ENCODE data around the gene FIBP. TPM values are rescaled to one million over a fixed set of nuclear protein-coding genes. Genes with fewer than 3 reads are reported as not detected.

The FIBP gene
- total and polyA plus RNA-seq, 4 donors, result 47.1 to 77.2 (median 62.2) TPM

GRCh38 chr11:65884716-65885092, 3.6 kb downstream of the FIBP start:
- TF ChIP-seq, protein P1, sequence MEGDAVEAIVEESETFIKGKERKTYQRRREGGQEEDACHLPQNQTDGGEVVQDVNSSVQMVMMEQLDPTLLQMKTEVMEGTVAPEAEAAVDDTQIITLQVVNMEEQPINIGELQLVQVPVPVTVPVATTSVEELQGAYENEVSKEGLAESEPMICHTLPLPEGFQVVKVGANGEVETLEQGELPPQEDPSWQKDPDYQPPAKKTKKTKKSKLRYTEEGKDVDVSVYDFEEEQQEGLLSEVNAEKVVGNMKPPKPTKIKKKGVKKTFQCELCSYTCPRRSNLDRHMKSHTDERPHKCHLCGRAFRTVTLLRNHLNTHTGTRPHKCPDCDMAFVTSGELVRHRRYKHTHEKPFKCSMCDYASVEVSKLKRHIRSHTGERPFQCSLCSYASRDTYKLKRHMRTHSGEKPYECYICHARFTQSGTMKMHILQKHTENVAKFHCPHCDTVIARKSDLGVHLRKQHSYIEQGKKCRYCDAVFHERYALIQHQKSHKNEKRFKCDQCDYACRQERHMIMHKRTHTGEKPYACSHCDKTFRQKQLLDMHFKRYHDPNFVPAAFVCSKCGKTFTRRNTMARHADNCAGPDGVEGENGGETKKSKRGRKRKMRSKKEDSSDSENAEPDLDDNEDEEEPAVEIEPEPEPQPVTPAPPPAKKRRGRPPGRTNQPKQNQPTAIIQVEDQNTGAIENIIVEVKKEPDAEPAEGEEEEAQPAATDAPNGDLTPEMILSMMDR (IDR thresholded peaks at IDR 0.05; ENCODE audit: control extremely low read depth, extremely low read depth), result peak; percentile 100
- Histone ChIP-seq H3K27ac (ENCODE audit: low read depth in 1 of 2, low read length in 1 of 2) (peak overlapping the region in 1 of 2 donors; percentile 26), H3K9ac (ENCODE audit: insufficient read depth in 1 of 2, low read length in 2 of 2) (no peak overlapping the region), H3K36me3 (ENCODE audit: control insufficient read depth in 4 of 4, insufficient read depth in 4 of 4, low read length in 4 of 4) (peaks cover 7 to 30% (median 24%) of the 10 kb centered on the region in 4 donors), H3K9me3 (ENCODE audit: control insufficient read depth in 4 of 4, insufficient read depth in 3 of 4, low read length in 3 of 4) (no peaks in the 10 kb centered on the region), H3K4me1 (ENCODE audit: control insufficient read depth in 5 of 5, insufficient read depth in 5 of 5, low read length in 5 of 5) (peaks cover 1 to 27% (median 9%) of the 10 kb centered on the region in 5 donors), H3K27me3 (ENCODE audit: control insufficient read depth in 3 of 3, insufficient read depth in 3 of 3, low read length in 2 of 3) (no peaks in the 10 kb centered on the region), H3K4me3 (no peak overlapping the region)
- no peak for ATAC-seq (ENCODE audit: insufficient read depth, low FRiP score)
- WGBS, 2 donors, result 23 to 26% methylated on average over 9 of the region's 9 CpGs
- DNase-seq, result peak; percentile 62 to 75 (median 73)

DNA sequence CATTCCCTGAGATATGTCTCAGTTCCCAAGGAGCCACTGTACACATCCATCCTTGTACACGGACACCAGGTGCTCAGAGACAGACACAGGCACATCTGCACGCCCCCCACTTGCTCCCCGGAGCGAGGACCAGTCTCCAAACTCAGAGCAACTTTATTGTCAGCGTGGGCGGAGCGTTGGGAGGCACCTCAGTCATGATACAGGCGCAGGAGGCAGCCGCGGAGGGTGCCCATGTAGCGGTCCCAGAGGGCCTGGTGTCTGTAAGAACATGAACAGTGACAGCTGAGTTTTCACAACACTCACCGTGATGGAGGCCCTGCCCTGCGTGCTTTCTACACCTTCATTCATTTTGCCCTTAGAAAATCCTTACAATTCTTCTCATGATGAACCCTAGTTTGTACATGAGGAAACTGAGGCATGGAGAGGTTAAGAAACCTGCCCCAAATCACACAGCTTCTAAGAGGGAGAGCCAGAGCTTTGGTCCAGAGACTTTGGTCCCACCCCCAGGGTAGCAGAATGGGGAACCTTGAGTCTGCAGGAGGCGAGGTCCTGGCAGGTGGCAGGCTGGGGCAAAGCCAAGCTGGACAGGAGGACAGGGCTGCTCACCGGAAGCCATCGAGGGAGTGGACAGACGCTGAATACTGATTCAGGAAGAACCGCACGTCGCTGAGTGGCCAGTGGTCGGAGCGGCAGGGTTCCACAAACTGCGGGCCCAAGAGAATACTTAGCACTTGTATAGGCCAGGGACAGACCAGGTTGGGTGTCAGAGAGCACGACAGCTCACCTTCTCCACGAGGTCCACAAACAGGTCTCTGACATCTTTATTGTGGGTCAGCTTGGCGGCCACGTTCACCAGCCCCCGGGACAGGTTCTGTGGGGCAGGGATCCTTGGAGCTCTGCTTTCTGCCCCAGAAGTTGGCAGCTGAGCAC, 4.2 kb downstream of the FIBP start:
- no peak overlapping the region for H3K27ac ChIP-seq (ENCODE audit: low read depth in 1 of 2, low read length in 1 of 2)
- no peaks in the 10 kb centered on the region for H3K9me3 ChIP-seq (ENCODE audit: control insufficient read depth in 4 of 4, insufficient read depth in 3 of 4, low read length in 3 of 4)
- H3K4me3 ChIP-seq, result no peak overlapping the region
- TF ChIP-seq, protein P1 (IDR thresholded peaks at IDR 0.05; ENCODE audit: control extremely low read depth, extremely low read depth), result no peak
- H3K4me1 ChIP-seq (ENCODE audit: control insufficient read depth in 5 of 5, insufficient read depth in 5 of 5, low read length in 5 of 5), result peaks cover 0 to 21% (median 8%) of the 10 kb centered on the region in 5 donors
- ATAC-seq (ENCODE audit: insufficient read depth, low FRiP score) (no peak), DNase-seq (no peak)
- 83 to 84% methylated on average over 28 of the region's 28 CpGs for WGBS, 2 donors
- H3K9ac ChIP-seq (ENCODE audit: insufficient read depth in 1 of 2, low read length in 2 of 2), result no peak overlapping the region
- H3K27me3 ChIP-seq (ENCODE audit: control insufficient read depth in 3 of 3, insufficient read depth in 3 of 3, low read length in 2 of 3), result no peaks in the 10 kb centered on the region
- H3K36me3 ChIP-seq (ENCODE audit: control insufficient read depth in 4 of 4, insufficient read depth in 4 of 4, low read length in 4 of 4), result peaks cover 7 to 30% (median 24%) of the 10 kb centered on the region in 4 donors

DNA sequence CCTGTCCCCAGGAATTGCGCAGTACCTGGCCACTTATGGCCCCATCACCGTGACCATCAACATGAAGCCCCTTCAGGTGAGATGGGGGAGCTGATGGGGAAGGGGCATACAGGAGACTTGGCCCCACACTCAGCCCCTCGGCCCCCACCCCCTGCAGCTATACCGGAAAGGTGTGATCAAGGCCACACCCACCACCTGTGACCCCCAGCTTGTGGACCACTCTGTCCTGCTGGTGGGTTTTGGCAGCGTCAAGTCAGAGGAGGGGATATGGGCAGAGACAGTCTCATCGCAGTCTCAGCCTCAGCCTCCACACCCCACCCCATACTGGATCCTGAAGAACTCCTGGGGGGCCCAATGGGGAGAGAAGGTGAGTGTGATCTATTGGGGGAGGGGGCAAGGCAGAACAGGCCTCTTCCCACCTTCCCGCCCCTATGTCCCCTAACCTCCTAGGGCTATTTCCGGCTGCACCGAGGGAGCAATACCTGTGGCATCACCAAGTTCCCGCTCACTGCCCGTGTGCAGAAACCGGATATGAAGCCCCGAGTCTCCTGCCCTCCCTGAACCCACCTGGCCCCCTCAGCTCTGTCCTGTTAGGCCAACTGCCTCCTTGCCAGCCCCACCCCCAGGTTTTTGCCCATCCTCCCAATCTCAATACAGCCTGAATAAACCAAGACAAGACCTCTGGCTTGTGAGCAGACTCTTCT, 5.1 kb downstream of the FIBP start:
- H3K4me3 ChIP-seq, result no peak overlapping the region
- TF ChIP-seq, protein P1 (IDR thresholded peaks at IDR 0.05; ENCODE audit: control extremely low read depth, extremely low read depth), result no peak
- WGBS, 2 donors, result 93 to 95% methylated on average over 13 of the region's 13 CpGs

More for the DNA sequence above, 5.1 kb downstream of the FIBP start:
- Histone ChIP-seq H3K9ac (ENCODE audit: insufficient read depth in 1 of 2, low read length in 2 of 2) (no peak overlapping the region), H3K9me3 (ENCODE audit: control insufficient read depth in 4 of 4, insufficient read depth in 3 of 4, low read length in 3 of 4) (no peaks in the 10 kb centered on the region), H3K27ac (ENCODE audit: low read depth in 1 of 2, low read length in 1 of 2) (no peak overlapping the region), H3K27me3 (ENCODE audit: control insufficient read depth in 3 of 3, insufficient read depth in 3 of 3, low read length in 2 of 3) (no peaks in the 10 kb centered on the region), H3K4me1 (ENCODE audit: control insufficient read depth in 5 of 5, insufficient read depth in 5 of 5, low read length in 5 of 5) (peaks cover 0 to 16% (median 8%) of the 10 kb centered on the region in 5 donors), H3K36me3 (ENCODE audit: control insufficient read depth in 4 of 4, insufficient read depth in 4 of 4, low read length in 4 of 4) (peaks cover 7 to 30% (median 24%) of the 10 kb centered on the region in 4 donors)
- ATAC-seq (ENCODE audit: insufficient read depth, low FRiP score) (no peak), DNase-seq (no peak)

Data from lung (tissue), 12 donors.